A549 (cell line): ENCODE results near the gene ANKRD1. TPM values are rescaled to one million over a fixed set of nuclear protein-coding genes. Genes with fewer than 3 reads are reported as not detected.

Experiments used
- ATAC-seq, 2 experiments: fragments of 200-7000 bp in 1 of 2; fragments of >200 bp in 1 of 2; cut with Nextera tagmentation in 1 of 2; cut with Tn5 transposase in 1 of 2; 3 replicates each; pipeline versions ENCODE4 v1.8.0 to v1.9.1; 2018 to 2020; ENCODE audit warnings: mild to moderate bottlenecking in 1 of 2, moderate library complexity in 1 of 2
- CTCF ChIA-PET: fragments of 300-600 bp; sonication (Branson Sonifier 250); formaldehyde crosslinking; extraction: SDS; loops from one replicate; lab custom pipeline; 2021; ENCODE audit warnings: antibody characterized with exemption, inconsistent platforms; lab: Yijun Ruan, JAX
- POLR2A ChIA-PET: fragments of 350-600 bp; formaldehyde crosslinking; extraction: SDS; loops from one replicate; lab custom pipeline; 2021; ENCODE audit warnings: antibody characterized with exemption, inconsistent platforms; lab: Yijun Ruan, JAX
- DNase-seq, 2 experiments: peaks; one replicate each; pipeline versions ENCODE4 v3.0.0 to v3.0.0-alpha.2; 2011 to 2016; ENCODE audit warnings: low read depth in 1 of 2, low spot score in 1 of 2
- FAIRE-seq: peaks from 2 replicates; lab custom pipeline; 2011; peaks lifted over from hg19 to GRCh38; lab: Jason Lieb, UNC
- H3K27ac ChIP-seq, 2 experiments: fragments of >200 bp; sonication (Bioruptor Twin); formaldehyde crosslinking; 3 replicates each; pipeline ENCODE4 v1.5.1; 2016 to 2017
- H3K4me1 ChIP-seq: fragments of >200 bp; sonication (Bioruptor Twin); formaldehyde crosslinking; 3 replicates; pipeline ENCODE4 v1.6.1; 2016
- H3K4me2 ChIP-seq: fragments of >200 bp; sonication (Bioruptor Twin); formaldehyde crosslinking; 3 replicates; pipeline ENCODE4 v1.6.1; 2016
- H3K4me3 ChIP-seq: fragments of >200 bp; sonication (Bioruptor Twin); formaldehyde crosslinking; 3 replicates; pipeline ENCODE4 v1.5.1; 2016
- H3K9me3 ChIP-seq: fragments of >200 bp; sonication (Bioruptor Twin); formaldehyde crosslinking; 3 replicates; pipeline ENCODE4 v1.6.1; 2016
- CBX8 ChIP-seq: fragments of 200-600 bp; sonication (generic); IDR thresholded peaks from 2 replicates; pipeline ENCODE4 v1.6.1; 2016
- CEBPB ChIP-seq, 2 experiments: fragments of >200 bp in 1 of 2; sonication (Bioruptor Twin) in 1 of 2; formaldehyde crosslinking in 1 of 2; IDR thresholded peaks; 2 replicates each; pipeline ENCODE4 v1.6.1; 2012 to 2016
- EP300 ChIP-seq, 2 experiments: fragments of >200 bp; sonication (Bioruptor Twin); formaldehyde crosslinking; IDR thresholded peaks; 2 replicates in 1 of 2; 3 replicates in 1 of 2; pipeline ENCODE4 v1.6.1; 2016 to 2017
- FOSL2 ChIP-seq, 2 experiments: fragments of 450-650 bp in 1 of 2; fragments of >200 bp in 1 of 2; sonication (Bioruptor Twin) in 1 of 2; formaldehyde crosslinking; IDR thresholded peaks; 2 replicates each; pipeline versions ENCODE4 v1.5.0 to v1.6.1; 2016 to 2020; ENCODE audit warnings: mild to moderate bottlenecking in 1 of 2, moderate library complexity in 1 of 2
- GATA3 ChIP-seq: IDR thresholded peaks from 2 replicates; pipeline ENCODE4 v1.6.1; 2012; ENCODE audit warnings: borderline replicate concordance
- HOXB5 ChIP-seq: fragments of 250-450 bp; sonication (Bioruptor Pico); IDR thresholded peaks from 2 replicates; pipeline ENCODE4 v1.5.0; 2020; ENCODE audit warnings: mild to moderate bottlenecking, moderate library complexity
- JUN ChIP-seq, 2 experiments: fragments of >200 bp; sonication (Bioruptor Twin); formaldehyde crosslinking; IDR thresholded peaks; 2 replicates in 1 of 2; 3 replicates in 1 of 2; pipeline ENCODE4 v1.6.1; 2016 to 2017
- JUNB ChIP-seq: fragments of >200 bp; sonication (Bioruptor Twin); formaldehyde crosslinking; IDR thresholded peaks from 2 replicates; pipeline ENCODE4 v1.6.1; 2016
- KDM1A ChIP-seq: fragments of 200-600 bp; sonication (generic); IDR thresholded peaks from 2 replicates; pipeline ENCODE4 v1.6.1; 2016; ENCODE audit warnings: low read depth, mild to moderate bottlenecking
- MAFK ChIP-seq: fragments of 450-650 bp; IDR thresholded peaks from 2 replicates; pipeline ENCODE4 v1.6.1; 2014; ENCODE audit not compliant: partially characterized antibody
- NFE2L2 ChIP-seq: fragments of 150-350 bp; conservative IDR thresholded peaks from 2 replicates; pipeline ENCODE4 v1.6.1; 2014; ENCODE audit warnings: low read length
- NPAS2 ChIP-seq: fragments of 250-450 bp; sonication (Bioruptor Pico); IDR thresholded peaks from 2 replicates; pipeline ENCODE4 v1.8.0; 2022; ENCODE audit warnings: mild to moderate bottlenecking, moderate library complexity, borderline replicate concordance
- RAD21 ChIP-seq, 2 experiments: fragments of >200 bp in 1 of 2; sonication (Bioruptor Twin) in 1 of 2; formaldehyde crosslinking in 1 of 2; IDR thresholded peaks in 1 of 2; conservative IDR thresholded peaks in 1 of 2; 2 replicates in 1 of 2; 3 replicates in 1 of 2; pipeline ENCODE4 v1.6.1; 2012 to 2018; ENCODE audit warnings: inconsistent platforms in 1 of 2
- SMC3 ChIP-seq: fragments of >200 bp; sonication (Bioruptor Twin); formaldehyde crosslinking; IDR thresholded peaks from 3 replicates; pipeline ENCODE4 v1.6.1; 2018; ENCODE audit warnings: inconsistent platforms
- WGBS: methylation state at CpG from one replicate; pipeline ENCODE4 v1.1.6; 2017; ENCODE audit errors: missing lambda C conversion rate; 5-methylcytosine and 5-hydroxymethylcytosine counted together
- polyA minus RNA-seq: library from RNA; depleted of rRNA, polyadenylated mRNA; stranded (reverse); fragments of >200 nt; gene quantifications from 2 replicates; pipeline ENCODE4 v1.2.3, GENCODE V29; 2011; rRNA and poly(A)+ RNA removed
- polyA plus RNA-seq, 4 experiments: library from polyadenylated mRNA; depleted of rRNA in 3 of 4; stranded (reverse); fragments of >200 nt; fragmentation: RNase III in 1 of 4; extraction: RNeasy Plus Mini Kit Qiagen cat#74134 plus additional on column Dnase treatment in 1 of 4; gene quantifications; 2 replicates in 3 of 4; 3 replicates in 1 of 4; pipeline ENCODE4 v1.2.3, GENCODE V29; 2011 to 2017
- TF ChIP-seq, protein P1 (sequence below): fragments of >200 bp; sonication (Bioruptor Twin); formaldehyde crosslinking; IDR thresholded peaks from 2 replicates; pipeline ENCODE4 v1.6.1; 2016
- TF ChIP-seq, protein P2 (sequence below): IDR thresholded peaks from 2 replicates; pipeline ENCODE4 v1.6.1; 2012
- TF ChIP-seq, protein P3 (sequence below): fragments of >200 bp; sonication (Bioruptor Twin); formaldehyde crosslinking; IDR thresholded peaks from 3 replicates; pipeline ENCODE4 v1.5.1; 2016
- TF ChIP-seq, protein P4 (sequence below): IDR thresholded peaks from 2 replicates; pipeline ENCODE4 v1.6.1; 2012
- TF ChIP-seq, protein P5 (sequence below): fragments of 200-600 bp; sonication (generic); IDR thresholded peaks from 2 replicates; pipeline ENCODE4 v1.6.1; 2016; ENCODE audit warnings: antibody characterized with exemption, mild to moderate bottlenecking, moderate library complexity
- TF ChIP-seq, protein P6 (sequence below): fragments of >200 bp; sonication (Bioruptor Twin); formaldehyde crosslinking; IDR thresholded peaks from 3 replicates; pipeline ENCODE4 v1.6.1; 2016
- TF ChIP-seq, protein P7 (sequence below): fragments of 250-450 bp; sonication (Bioruptor Pico); IDR thresholded peaks from 2 replicates; pipeline ENCODE4 v1.5.0; 2020; ENCODE audit warnings: low read depth, mild to moderate bottlenecking, moderate library complexity

ANKRD1 gene
- polyA plus RNA-seq (2011; rRNA removed): 8.5 and 17.1 TPM in 2 replicates
- 12.8 and 14.5 TPM in 2 replicates for polyA plus RNA-seq (2012; cell fraction: cytosol; rRNA removed)
- polyA plus RNA-seq (2012; cell fraction: nucleus; rRNA removed): 9.8 and 11.7 TPM in 2 replicates
- polyA plus RNA-seq (2017; fragmentation: RNase III; extraction: RNeasy Plus Mini Kit Qiagen cat#74134 plus additional on column Dnase treatment): 6.8 to 14.0 TPM (median 10.7 TPM) in 3 replicates
- polyA minus RNA-seq: 5.8 and 7.4 TPM in 2 replicates

GRCh38 chr10:90920986-90921666 is at the start of gene ANKRD1:
ANKRD1 (minus strand) TSS chr10:90921087; CDS start chr10:90921027, 60 bp downstream.
- CTCF ChIA-PET: interaction anchor here (0.9 to 2.1 kb wide), 6 partner anchors 10 to 331 kb away, joined by 3 to 19 read pairs (median 4); no protein-coding TSS in a partner anchor
- DNase-seq: peak; percentile 83 to 95
- ATAC-seq: peak; percentile 96 to 99
- no peaks in the 10 kb centered on the region for H3K9me3 ChIP-seq
- peak within 1 kb of the TSS; percentile 83 for H3K4me2 ChIP-seq
- TF ChIP-seq JUNB (peak; percentile 96), EP300 (IDR thresholded peaks at IDR 0.05) (peak; percentile 86 to 88; a peak in 4 of 5 replicates), RAD21 (conservative IDR thresholded peaks at IDR 0.05 in 1 of 2, IDR thresholded peaks at IDR 0.05 in 1 of 2) (peak; percentile 18 to 34; a peak in 3 of 5 replicates), GATA3 (peak; percentile 97), CEBPB (IDR thresholded peaks at IDR 0.05) (peak; percentile 89 to 97), FOSL2 (IDR thresholded peaks at IDR 0.05) (peak; percentile 90), FOSL2 (CRISPR knock-in tag; IDR thresholded peaks at IDR 0.05) (peak; percentile 96), CBX8 (no peak), MAFK (peak; percentile 87), NPAS2 (CRISPR knock-in tag) (no peak), SMC3 (0 out of 3 replicates have a peak, but pooled peaks have one; percentile 35), JUN (IDR thresholded peaks at IDR 0.05) (peak; percentile 92), KDM1A (no peak), HOXB5 (CRISPR knock-in tag) (peak; percentile 99), NFE2L2 (peak; percentile 78)
- TF ChIP-seq, protein P1, sequence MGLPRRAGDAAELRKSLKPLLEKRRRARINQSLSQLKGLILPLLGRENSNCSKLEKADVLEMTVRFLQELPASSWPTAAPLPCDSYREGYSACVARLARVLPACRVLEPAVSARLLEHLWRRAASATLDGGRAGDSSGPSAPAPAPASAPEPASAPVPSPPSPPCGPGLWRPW: peak; percentile 70
- TF ChIP-seq, protein P2, sequence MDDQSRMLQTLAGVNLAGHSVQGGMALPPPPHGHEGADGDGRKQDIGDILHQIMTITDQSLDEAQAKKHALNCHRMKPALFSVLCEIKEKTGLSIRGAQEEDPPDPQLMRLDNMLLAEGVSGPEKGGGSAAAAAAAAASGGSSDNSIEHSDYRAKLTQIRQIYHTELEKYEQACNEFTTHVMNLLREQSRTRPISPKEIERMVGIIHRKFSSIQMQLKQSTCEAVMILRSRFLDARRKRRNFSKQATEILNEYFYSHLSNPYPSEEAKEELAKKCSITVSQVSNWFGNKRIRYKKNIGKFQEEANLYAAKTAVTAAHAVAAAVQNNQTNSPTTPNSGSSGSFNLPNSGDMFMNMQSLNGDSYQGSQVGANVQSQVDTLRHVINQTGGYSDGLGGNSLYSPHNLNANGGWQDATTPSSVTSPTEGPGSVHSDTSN: peak; percentile 90
- TF ChIP-seq, protein P3, sequence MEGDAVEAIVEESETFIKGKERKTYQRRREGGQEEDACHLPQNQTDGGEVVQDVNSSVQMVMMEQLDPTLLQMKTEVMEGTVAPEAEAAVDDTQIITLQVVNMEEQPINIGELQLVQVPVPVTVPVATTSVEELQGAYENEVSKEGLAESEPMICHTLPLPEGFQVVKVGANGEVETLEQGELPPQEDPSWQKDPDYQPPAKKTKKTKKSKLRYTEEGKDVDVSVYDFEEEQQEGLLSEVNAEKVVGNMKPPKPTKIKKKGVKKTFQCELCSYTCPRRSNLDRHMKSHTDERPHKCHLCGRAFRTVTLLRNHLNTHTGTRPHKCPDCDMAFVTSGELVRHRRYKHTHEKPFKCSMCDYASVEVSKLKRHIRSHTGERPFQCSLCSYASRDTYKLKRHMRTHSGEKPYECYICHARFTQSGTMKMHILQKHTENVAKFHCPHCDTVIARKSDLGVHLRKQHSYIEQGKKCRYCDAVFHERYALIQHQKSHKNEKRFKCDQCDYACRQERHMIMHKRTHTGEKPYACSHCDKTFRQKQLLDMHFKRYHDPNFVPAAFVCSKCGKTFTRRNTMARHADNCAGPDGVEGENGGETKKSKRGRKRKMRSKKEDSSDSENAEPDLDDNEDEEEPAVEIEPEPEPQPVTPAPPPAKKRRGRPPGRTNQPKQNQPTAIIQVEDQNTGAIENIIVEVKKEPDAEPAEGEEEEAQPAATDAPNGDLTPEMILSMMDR: no peak
- TF ChIP-seq, protein P4, sequence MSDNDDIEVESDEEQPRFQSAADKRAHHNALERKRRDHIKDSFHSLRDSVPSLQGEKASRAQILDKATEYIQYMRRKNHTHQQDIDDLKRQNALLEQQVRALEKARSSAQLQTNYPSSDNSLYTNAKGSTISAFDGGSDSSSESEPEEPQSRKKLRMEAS: peak; percentile 77
- TF ChIP-seq, protein P5, sequence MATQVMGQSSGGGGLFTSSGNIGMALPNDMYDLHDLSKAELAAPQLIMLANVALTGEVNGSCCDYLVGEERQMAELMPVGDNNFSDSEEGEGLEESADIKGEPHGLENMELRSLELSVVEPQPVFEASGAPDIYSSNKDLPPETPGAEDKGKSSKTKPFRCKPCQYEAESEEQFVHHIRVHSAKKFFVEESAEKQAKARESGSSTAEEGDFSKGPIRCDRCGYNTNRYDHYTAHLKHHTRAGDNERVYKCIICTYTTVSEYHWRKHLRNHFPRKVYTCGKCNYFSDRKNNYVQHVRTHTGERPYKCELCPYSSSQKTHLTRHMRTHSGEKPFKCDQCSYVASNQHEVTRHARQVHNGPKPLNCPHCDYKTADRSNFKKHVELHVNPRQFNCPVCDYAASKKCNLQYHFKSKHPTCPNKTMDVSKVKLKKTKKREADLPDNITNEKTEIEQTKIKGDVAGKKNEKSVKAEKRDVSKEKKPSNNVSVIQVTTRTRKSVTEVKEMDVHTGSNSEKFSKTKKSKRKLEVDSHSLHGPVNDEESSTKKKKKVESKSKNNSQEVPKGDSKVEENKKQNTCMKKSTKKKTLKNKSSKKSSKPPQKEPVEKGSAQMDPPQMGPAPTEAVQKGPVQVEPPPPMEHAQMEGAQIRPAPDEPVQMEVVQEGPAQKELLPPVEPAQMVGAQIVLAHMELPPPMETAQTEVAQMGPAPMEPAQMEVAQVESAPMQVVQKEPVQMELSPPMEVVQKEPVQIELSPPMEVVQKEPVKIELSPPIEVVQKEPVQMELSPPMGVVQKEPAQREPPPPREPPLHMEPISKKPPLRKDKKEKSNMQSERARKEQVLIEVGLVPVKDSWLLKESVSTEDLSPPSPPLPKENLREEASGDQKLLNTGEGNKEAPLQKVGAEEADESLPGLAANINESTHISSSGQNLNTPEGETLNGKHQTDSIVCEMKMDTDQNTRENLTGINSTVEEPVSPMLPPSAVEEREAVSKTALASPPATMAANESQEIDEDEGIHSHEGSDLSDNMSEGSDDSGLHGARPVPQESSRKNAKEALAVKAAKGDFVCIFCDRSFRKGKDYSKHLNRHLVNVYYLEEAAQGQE: no peak
- TF ChIP-seq, protein P6, sequence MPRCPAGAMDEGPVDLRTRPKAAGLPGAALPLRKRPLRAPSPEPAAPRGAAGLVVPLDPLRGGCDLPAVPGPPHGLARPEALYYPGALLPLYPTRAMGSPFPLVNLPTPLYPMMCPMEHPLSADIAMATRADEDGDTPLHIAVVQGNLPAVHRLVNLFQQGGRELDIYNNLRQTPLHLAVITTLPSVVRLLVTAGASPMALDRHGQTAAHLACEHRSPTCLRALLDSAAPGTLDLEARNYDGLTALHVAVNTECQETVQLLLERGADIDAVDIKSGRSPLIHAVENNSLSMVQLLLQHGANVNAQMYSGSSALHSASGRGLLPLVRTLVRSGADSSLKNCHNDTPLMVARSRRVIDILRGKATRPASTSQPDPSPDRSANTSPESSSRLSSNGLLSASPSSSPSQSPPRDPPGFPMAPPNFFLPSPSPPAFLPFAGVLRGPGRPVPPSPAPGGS: peak; percentile 90
- TF ChIP-seq, protein P7, sequence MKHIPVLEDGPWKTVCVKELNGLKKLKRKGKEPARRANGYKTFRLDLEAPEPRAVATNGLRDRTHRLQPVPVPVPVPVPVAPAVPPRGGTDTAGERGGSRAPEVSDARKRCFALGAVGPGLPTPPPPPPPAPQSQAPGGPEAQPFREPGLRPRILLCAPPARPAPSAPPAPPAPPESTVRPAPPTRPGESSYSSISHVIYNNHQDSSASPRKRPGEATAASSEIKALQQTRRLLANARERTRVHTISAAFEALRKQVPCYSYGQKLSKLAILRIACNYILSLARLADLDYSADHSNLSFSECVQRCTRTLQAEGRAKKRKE (CRISPR knock-in tag): no peak; the same call in 1 of the 2 replicates
- FAIRE-seq: peak; percentile 97
- WGBS: 3% methylated on average over 5 of the region's 5 CpGs
- H3K4me1 ChIP-seq: peaks cover 35% of the 10 kb centered on the region
- peak within 1 kb of the TSS; percentile 37 for H3K4me3 ChIP-seq
- H3K27ac ChIP-seq: peak within 1 kb of the TSS; percentile 80 to 85
- POLR2A ChIA-PET: interaction anchor here (0.5 to 1.6 kb wide), 2 partner anchors 10 to 48 kb away, joined by 4 to 10 read pairs; no protein-coding TSS in a partner anchor
